Smooth muscle cell (in vitro differentiated cells): ENCODE measurements around the gene FREM2. TPM values are rescaled to one million over a fixed set of nuclear protein-coding genes. Genes with fewer than 3 reads are reported as not detected.

ENCODE experiments used
- DNase-seq: peaks from one replicate; lab custom pipeline; 2025; ENCODE audit not compliant: unreplicated experiment; lab: John Stamatoyannopoulos, UW
- H2AFZ ChIP-seq: fragments of 200-600 bp; sonication (generic); 2 replicates; pipeline ENCODE4 v1.6.0; 2016; ENCODE audit warnings: antibody characterized with exemption, low read depth, mild to moderate bottlenecking
- H3F3A ChIP-seq: fragments of 200-600 bp; sonication (generic); 2 replicates; pipeline ENCODE4 v1.6.0; 2017; ENCODE audit warnings: antibody characterized with exemption, low read depth
- H3K27ac ChIP-seq: fragments of 200-600 bp; sonication (generic); 2 replicates; pipeline ENCODE4 v1.5.1; 2016; ENCODE audit warnings: low read depth, mild to moderate bottlenecking
- H3K27me3 ChIP-seq: fragments of 200-600 bp; sonication (generic); 2 replicates; pipeline ENCODE4 v1.6.1; 2016; ENCODE audit warnings: low read depth, mild to moderate bottlenecking
- H3K36me3 ChIP-seq: fragments of 200-600 bp; sonication (generic); 2 replicates; pipeline ENCODE4 v1.5.1; 2016; ENCODE audit warnings: low read depth
- H3K4me1 ChIP-seq: fragments of 200-600 bp; sonication (generic); 2 replicates; pipeline ENCODE4 v1.5.1; 2016; ENCODE audit warnings: low read depth
- H3K4me2 ChIP-seq: fragments of 200-600 bp; sonication (generic); 2 replicates; pipeline ENCODE4 v1.6.0; 2016; ENCODE audit warnings: mild to moderate bottlenecking
- H3K4me3 ChIP-seq: fragments of 200-600 bp; sonication (generic); 2 replicates; pipeline ENCODE4 v1.5.1; 2016; ENCODE audit warnings: mild to moderate bottlenecking
- H3K79me2 ChIP-seq: fragments of 200-600 bp; sonication (generic); 2 replicates; pipeline ENCODE4 v1.6.0; 2016; ENCODE audit warnings: low read depth, mild to moderate bottlenecking
- H3K9ac ChIP-seq: fragments of 200-600 bp; sonication (generic); 2 replicates; pipeline ENCODE4 v1.6.0; 2016; ENCODE audit warnings: low read depth
- H3K9me3 ChIP-seq: fragments of 200-600 bp; sonication (generic); replicated peaks from 2 replicates; pipeline ENCODE4 v1.5.1; 2016; ENCODE audit warnings: low read depth
- H4K20me1 ChIP-seq: fragments of 200-600 bp; sonication (generic); 2 replicates; pipeline ENCODE4 v1.6.0; 2016; ENCODE audit warnings: low read depth
- WGBS: methylation state at CpG from one replicate; pipeline ENCODE4 v1.1.7; 2016; ENCODE audit warnings: low lambda C conversion rate; 5-methylcytosine and 5-hydroxymethylcytosine counted together
- polyA plus RNA-seq: library from polyadenylated mRNA; unstranded; fragments of >200 nt; fragmentation: Nextera tagmentation; extraction: Ambion mirVana; gene quantifications from 2 replicates; pipeline ENCODE4 v1.2.1, GENCODE V29; 2016
- total RNA-seq: library from RNA; depleted of rRNA; stranded (reverse); fragments of >200 nt; gene quantifications from 2 replicates; pipeline ENCODE4 v1.2.3, GENCODE V29; 2014
- TF ChIP-seq, protein P1 (sequence below): fragments of 200-600 bp; sonication (generic); IDR thresholded peaks from 2 replicates; pipeline ENCODE4 v1.5.1; 2017; ENCODE audit warnings: borderline replicate concordance, mild to moderate bottlenecking, antibody characterized with exemption; ENCODE audit not compliant: insufficient read depth, poor library complexity, severe bottlenecking

Gene FREM2
- total and polyA plus RNA-seq, 2 experiments from 2014 or later: 2.7 TPM; not detected in 1

GRCh38 chr13:38697197-38697596 lies 10.3 kb downstream of the FREM2 start:
- no peak for DNase-seq
- Histone ChIP-seq H3K4me2 (no peak overlapping the region), H3K4me3 (no peak overlapping the region), H2AFZ (no peak overlapping the region), H3K27me3 (no peaks in the 10 kb centered on the region), H3K27ac (no peak overlapping the region), H4K20me1 (no peaks in the 10 kb centered on the region), H3K9me3 (no peaks in the 10 kb centered on the region), H3F3A (no peaks in the 10 kb centered on the region), H3K36me3 (no peaks in the 10 kb centered on the region), H3K4me1 (no peaks in the 10 kb centered on the region), H3K79me2 (peaks cover 7% of the 10 kb centered on the region), H3K9ac (no peak overlapping the region)
- TF ChIP-seq, protein P1, sequence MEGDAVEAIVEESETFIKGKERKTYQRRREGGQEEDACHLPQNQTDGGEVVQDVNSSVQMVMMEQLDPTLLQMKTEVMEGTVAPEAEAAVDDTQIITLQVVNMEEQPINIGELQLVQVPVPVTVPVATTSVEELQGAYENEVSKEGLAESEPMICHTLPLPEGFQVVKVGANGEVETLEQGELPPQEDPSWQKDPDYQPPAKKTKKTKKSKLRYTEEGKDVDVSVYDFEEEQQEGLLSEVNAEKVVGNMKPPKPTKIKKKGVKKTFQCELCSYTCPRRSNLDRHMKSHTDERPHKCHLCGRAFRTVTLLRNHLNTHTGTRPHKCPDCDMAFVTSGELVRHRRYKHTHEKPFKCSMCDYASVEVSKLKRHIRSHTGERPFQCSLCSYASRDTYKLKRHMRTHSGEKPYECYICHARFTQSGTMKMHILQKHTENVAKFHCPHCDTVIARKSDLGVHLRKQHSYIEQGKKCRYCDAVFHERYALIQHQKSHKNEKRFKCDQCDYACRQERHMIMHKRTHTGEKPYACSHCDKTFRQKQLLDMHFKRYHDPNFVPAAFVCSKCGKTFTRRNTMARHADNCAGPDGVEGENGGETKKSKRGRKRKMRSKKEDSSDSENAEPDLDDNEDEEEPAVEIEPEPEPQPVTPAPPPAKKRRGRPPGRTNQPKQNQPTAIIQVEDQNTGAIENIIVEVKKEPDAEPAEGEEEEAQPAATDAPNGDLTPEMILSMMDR: no peak
- 100% methylated on average over 1 of the region's 1 CpG for WGBS

DNA sequence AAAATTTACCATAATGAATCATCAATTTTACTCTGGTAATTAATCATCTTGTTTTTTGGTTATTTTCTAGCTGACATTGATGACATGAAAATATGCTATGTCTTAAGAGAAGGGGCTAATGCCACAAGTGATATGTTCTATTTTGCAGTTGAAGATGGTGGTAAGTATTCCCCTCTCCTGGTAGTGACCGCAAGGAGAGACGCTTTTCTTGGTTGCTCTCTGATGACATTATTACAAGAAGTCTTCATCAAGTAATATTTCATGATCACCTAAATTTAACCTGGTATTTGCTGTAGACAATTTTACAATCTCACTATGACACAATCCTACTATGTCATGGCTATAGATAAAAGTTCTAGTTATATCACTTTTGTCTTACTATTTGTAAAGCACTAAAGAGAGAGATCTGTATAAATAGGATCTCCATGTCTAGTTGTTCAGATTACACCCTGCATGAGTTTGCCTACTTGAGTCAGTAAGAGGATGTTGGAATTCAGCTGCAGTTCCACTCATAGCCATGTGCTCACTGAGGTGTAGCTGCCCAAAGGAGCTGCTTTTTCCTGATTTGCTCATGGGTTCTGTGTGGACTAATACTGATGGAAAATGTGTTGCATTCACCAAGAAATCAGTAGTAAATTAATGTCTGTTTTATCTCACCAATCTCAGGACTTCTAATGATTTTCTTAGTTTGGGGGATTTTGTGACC lies 10.9 kb downstream of the FREM2 start:
- Histone ChIP-seq H3K79me2 (peaks cover 7% of the 10 kb centered on the region), H3K4me1 (no peaks in the 10 kb centered on the region), H3K9ac (no peak overlapping the region), H3K4me2 (no peak overlapping the region), H4K20me1 (no peaks in the 10 kb centered on the region), H3F3A (no peaks in the 10 kb centered on the region), H3K4me3 (no peak overlapping the region), H2AFZ (no peak overlapping the region), H3K27me3 (no peaks in the 10 kb centered on the region), H3K27ac (no peak overlapping the region), H3K9me3 (no peaks in the 10 kb centered on the region), H3K36me3 (no peaks in the 10 kb centered on the region)
- TF ChIP-seq, protein P1: no peak
- 96% methylated on average over 2 of the region's 2 CpGs for WGBS
- no peak for DNase-seq

GRCh38 chr13:38700051-38700450 lies 13.2 kb downstream of the FREM2 start:
- Histone ChIP-seq H3K9me3 (no peaks in the 10 kb centered on the region), H3K36me3 (no peaks in the 10 kb centered on the region), H2AFZ (no peak overlapping the region), H3K79me2 (no peaks in the 10 kb centered on the region), H3K27ac (no peak overlapping the region), H3F3A (no peaks in the 10 kb centered on the region), H4K20me1 (no peaks in the 10 kb centered on the region), H3K4me1 (no peaks in the 10 kb centered on the region), H3K27me3 (no peaks in the 10 kb centered on the region), H3K4me2 (peak overlapping the region; percentile 18), H3K4me3 (no peak overlapping the region), H3K9ac (peak overlapping the region; percentile 18)
- DNase-seq: no peak
- 80% methylated on average over 2 of the region's 2 CpGs for WGBS
- TF ChIP-seq, protein P1: no peak

DNA sequence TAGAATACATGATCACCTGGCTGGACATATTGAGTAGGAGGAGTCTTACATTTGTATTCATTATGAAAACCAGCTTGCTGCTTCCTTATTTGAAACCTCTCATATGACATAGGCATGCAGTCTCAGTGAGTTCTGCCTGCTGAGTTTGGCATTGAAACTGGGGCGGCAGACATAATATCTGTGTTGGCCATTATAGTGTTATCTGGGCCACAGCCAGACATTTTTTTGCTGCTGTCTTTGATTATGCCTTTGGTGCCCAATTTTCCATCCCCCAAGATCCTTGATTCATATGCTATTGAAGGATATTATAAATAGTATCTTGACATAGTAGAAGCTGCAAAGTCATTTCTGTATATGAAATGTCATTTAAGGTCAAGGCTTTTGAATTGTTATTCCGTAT lies 15.8 kb downstream of the FREM2 start:
- H3K79me2 ChIP-seq: no peaks in the 10 kb centered on the region
- H3K9me3 ChIP-seq: no peaks in the 10 kb centered on the region
- TF ChIP-seq, protein P1: no peak
- H3K4me3 ChIP-seq: no peak overlapping the region
- H2AFZ ChIP-seq: no peak overlapping the region
- H4K20me1 ChIP-seq: no peaks in the 10 kb centered on the region
- H3K4me1 ChIP-seq: no peaks in the 10 kb centered on the region
- DNase-seq: no peak
- no peaks in the 10 kb centered on the region for H3K36me3 ChIP-seq
- no peak overlapping the region for H3K9ac ChIP-seq
- H3F3A ChIP-seq: no peaks in the 10 kb centered on the region
- 92% methylated on average over 2 of the region's 2 CpGs for WGBS
- H3K4me2 ChIP-seq: no peak overlapping the region
- no peaks in the 10 kb centered on the region for H3K27me3 ChIP-seq
- H3K27ac ChIP-seq: no peak overlapping the region
